SJCRH30 (cell line): Measurements from ENCODE around the gene PPP1R10. TPM values are rescaled to one million over a fixed set of nuclear protein-coding genes. Genes with fewer than 3 reads are reported as not detected.
"Not testable (repeated sequence)": the region's sequence is repeated elsewhere in the genome, so short reads cannot be mapped to it uniquely, and the experiment has no call there.

ENCODE experiments used
- DNase-seq, 2 experiments: peaks; one replicate each; pipeline ENCODE4 v3.0.0-alpha.2; 2015 to 2020
- H3K27ac ChIP-seq: fragments of 250-450 bp; sonication (Bioruptor Pico); 2 replicates; pipeline ENCODE4 v1.5.1; 2020; ENCODE audit warnings: mild to moderate bottlenecking, moderate library complexity
- H3K27me3 ChIP-seq: fragments of 250-450 bp; sonication (Bioruptor Pico); 2 replicates; pipeline ENCODE4 v1.5.1; 2020; ENCODE audit warnings: mild to moderate bottlenecking, moderate library complexity
- H3K36me3 ChIP-seq: fragments of 250-450 bp; sonication (Bioruptor Pico); 2 replicates; pipeline ENCODE4 v1.5.1; 2020; ENCODE audit warnings: mild to moderate bottlenecking, moderate library complexity
- H3K4me1 ChIP-seq: fragments of 250-450 bp; sonication (Bioruptor Pico); 2 replicates; pipeline ENCODE4 v1.5.1; 2020; ENCODE audit warnings: mild to moderate bottlenecking, moderate library complexity
- H3K4me3 ChIP-seq: fragments of 250-450 bp; sonication (Bioruptor Pico); 2 replicates; pipeline ENCODE4 v1.5.1; 2020; ENCODE audit warnings: mild to moderate bottlenecking, moderate library complexity
- H3K9me3 ChIP-seq: fragments of 250-450 bp; sonication (Bioruptor Pico); replicated peaks from 2 replicates; pipeline ENCODE4 v1.5.1; 2020; ENCODE audit warnings: mild to moderate bottlenecking, moderate library complexity
- total RNA-seq: library from RNA; depleted of rRNA; stranded (reverse); fragments of >200 nt; shearing (Covaris generic); gene quantifications from 2 replicates; pipeline ENCODE4 v1.2.3, GENCODE V29; 2014

The PPP1R10 gene
- total RNA-seq, 1 experiment from 2014 or later: 120 TPM

- not testable (repeated sequence) for H3K9me3 ChIP-seq, H3K27ac ChIP-seq, H3K27me3 ChIP-seq, H3K4me3 ChIP-seq, H3K4me1 ChIP-seq
- H3K36me3 ChIP-seq: peaks cover 46% of the 10 kb centered on the region
- peak; percentile 75 to 88 for DNase-seq
These were observed 19.5 kb downstream of the PPP1R10 start for GRCh38 chr6:30597315-30598144.

DNA sequence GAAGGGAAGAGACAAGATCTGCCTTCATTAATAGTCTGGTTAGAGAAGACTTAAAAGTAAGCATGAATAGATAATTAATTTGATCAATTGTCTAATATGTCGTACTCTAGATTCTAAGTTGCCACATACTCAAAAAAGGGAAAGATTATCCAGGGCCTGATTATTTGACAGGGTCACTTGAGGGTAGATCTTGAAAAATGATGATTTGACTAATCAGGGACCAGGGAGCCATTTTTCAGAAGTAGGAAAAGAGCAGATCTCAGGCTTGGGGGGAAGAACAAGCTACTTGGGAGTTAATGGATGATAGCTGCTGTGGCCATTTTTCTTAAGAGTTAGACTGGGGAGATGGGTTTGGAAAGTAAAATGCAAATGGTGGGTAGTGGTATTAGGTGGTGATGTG, 24.8 kb downstream of the PPP1R10 start:
- DNase-seq: no peak
- H3K9me3 ChIP-seq: no peaks in the 10 kb centered on the region
- no peaks in the 10 kb centered on the region for H3K27me3 ChIP-seq
- peaks cover 62% of the 10 kb centered on the region for H3K36me3 ChIP-seq
- no peak overlapping the region for H3K4me3 ChIP-seq
- H3K27ac ChIP-seq: no peak overlapping the region
- no peaks in the 10 kb centered on the region; the same call in 1 of the 2 replicates for H3K4me1 ChIP-seq

DNA sequence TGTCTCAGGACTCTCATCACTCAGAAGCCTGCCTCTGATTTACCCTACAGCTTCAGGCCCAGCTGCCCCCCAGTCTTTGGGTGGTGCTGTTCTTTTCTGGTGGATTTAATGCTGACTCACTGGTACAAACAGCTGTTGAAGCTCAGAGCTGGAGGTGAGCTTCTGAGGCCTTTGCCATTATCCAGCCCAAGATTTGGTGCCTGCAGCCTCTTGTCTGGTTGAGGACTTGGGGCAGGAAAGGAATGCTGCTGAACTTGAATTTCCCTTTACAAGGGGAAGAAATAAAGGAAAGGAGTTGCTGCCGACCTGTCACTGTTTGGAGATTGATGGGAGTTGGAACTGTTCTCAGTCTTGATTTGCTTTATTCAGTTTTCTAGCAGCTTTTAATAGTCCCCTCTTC, 26.0 kb downstream of the PPP1R10 start:
- Histone ChIP-seq H3K27me3 (no peaks in the 10 kb centered on the region), H3K36me3 (peaks cover 73% of the 10 kb centered on the region), H3K4me3 (no peak overlapping the region), H3K4me1 (no peaks in the 10 kb centered on the region; the same call in 1 of the 2 replicates), H3K9me3 (no peaks in the 10 kb centered on the region), H3K27ac (peak overlapping the region; percentile 25)
- DNase-seq: peak; percentile 52 to 62

- Histone ChIP-seq H3K4me3 (no peak overlapping the region), H3K36me3 (peaks cover 78% of the 10 kb centered on the region), H3K27ac (peak overlapping the region; percentile 25), H3K4me1 (no peaks in the 10 kb centered on the region; the same call in 1 of the 2 replicates), H3K27me3 (no peaks in the 10 kb centered on the region), H3K9me3 (no peaks in the 10 kb centered on the region)
- no peak for DNase-seq
These were observed 26.5 kb downstream of the PPP1R10 start for GRCh38 chr6:30590509-30590908.

- Histone ChIP-seq H3K36me3 (peaks cover 84% of the 10 kb centered on the region), H3K9me3 (no peaks in the 10 kb centered on the region), H3K27me3 (no peaks in the 10 kb centered on the region), H3K4me1 (no peaks in the 10 kb centered on the region; the same call in 1 of the 2 replicates), H3K4me3 (no peak overlapping the region), H3K27ac (no peak overlapping the region)
- no peak for DNase-seq
These were observed 27.2 kb downstream of the PPP1R10 start for GRCh38 chr6:30589754-30590358.

DNA sequence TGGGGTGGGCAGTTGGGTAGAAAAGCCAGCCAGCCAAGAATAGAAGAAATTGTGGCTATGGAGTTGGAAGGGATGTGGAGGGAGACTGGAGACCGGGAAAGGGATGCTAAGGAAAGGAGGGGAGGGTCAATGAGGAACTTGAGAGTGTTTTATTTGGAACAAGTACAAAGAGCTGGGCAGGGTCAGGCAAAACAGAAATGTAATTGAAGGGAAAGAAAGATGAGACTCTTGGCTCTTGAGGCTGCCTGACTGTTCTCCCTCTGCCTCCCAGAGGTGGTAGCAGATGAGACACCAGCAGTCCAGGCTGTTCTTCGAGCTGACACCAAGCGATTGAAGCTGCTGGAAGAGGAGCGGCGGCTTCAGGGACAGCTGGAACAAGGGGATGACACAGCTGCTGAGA, 33.1 kb downstream of the PPP1R10 start:
- peaks cover 85% of the 10 kb centered on the region for H3K36me3 ChIP-seq
- no peak overlapping the region for H3K4me3 ChIP-seq
- H3K4me1 ChIP-seq: no peaks in the 10 kb centered on the region
- DNase-seq: no peak
- H3K27me3 ChIP-seq: no peaks in the 10 kb centered on the region
- H3K27ac ChIP-seq: no peak overlapping the region
- no peaks in the 10 kb centered on the region for H3K9me3 ChIP-seq

- Histone ChIP-seq H3K27ac (no peak overlapping the region), H3K9me3 (no peaks in the 10 kb centered on the region), H3K36me3 (peaks cover 62% of the 10 kb centered on the region), H3K4me3 (no peak overlapping the region), H3K4me1 (no peaks in the 10 kb centered on the region), H3K27me3 (no peaks in the 10 kb centered on the region)
- DNase-seq: no peak
These were observed 39.0 kb downstream of the PPP1R10 start for GRCh38 chr6:30578051-30578450.

GRCh38 chr6:30573113-30573512, 43.9 kb downstream of the PPP1R10 start:
- no peak overlapping the region for H3K27ac ChIP-seq
- peaks cover 27% of the 10 kb centered on the region for H3K36me3 ChIP-seq
- H3K27me3 ChIP-seq: no peaks in the 10 kb centered on the region
- no peak overlapping the region for H3K4me3 ChIP-seq
- H3K4me1 ChIP-seq: peaks cover 3% of the 10 kb centered on the region; the same call in 1 of the 2 replicates
- no peak for DNase-seq
- no peaks in the 10 kb centered on the region for H3K9me3 ChIP-seq

DNA sequence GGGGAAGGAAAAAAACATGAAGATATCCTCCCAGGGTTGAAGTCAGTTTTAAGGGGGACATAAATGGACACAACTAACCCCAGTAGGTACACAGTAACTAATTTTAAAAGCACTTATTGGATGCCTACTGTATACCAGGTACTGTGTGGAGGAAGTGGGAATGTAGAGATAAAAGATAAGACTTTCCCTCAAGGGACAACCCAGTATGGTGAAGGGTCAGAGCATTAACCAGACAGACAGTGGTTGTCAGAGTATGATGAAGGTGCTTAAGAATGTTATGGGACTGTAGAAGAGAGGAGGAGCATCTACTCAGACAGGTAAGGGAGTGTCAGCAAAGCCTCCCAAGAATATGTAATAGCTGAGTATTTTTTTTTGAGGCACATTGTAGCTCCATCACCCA, 44.9 kb downstream of the PPP1R10 start:
- Histone ChIP-seq H3K4me3 (peak overlapping the region; percentile 95), H3K36me3 (peaks cover 18% of the 10 kb centered on the region), H3K9me3 (no peaks in the 10 kb centered on the region), H3K27ac (no peak overlapping the region), H3K27me3 (no peaks in the 10 kb centered on the region), H3K4me1 (peaks cover 3% of the 10 kb centered on the region; the same call in 1 of the 2 replicates)
- DNase-seq: no peak

DNA sequence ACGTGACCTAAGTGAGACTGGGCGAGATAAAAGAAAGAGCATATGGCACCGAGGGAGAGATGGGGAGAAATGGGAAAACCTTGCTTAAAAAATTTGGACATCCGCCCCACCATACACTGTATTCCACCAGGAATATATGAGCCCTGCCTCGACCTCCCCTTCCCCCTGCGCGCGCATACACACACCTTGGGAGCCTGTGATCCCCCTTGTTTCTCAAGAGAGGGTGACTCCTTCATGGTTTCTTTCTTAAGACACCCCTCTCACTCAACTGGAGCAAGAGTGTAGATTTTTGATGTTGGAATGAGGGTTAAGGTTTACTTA, 45.3 kb downstream of the PPP1R10 start:
- Histone ChIP-seq H3K4me1 (peaks cover 3% of the 10 kb centered on the region; the same call in 1 of the 2 replicates), H3K27me3 (no peaks in the 10 kb centered on the region), H3K4me3 (peak overlapping the region; percentile 95), H3K36me3 (peaks cover 13% of the 10 kb centered on the region), H3K9me3 (no peaks in the 10 kb centered on the region), H3K27ac (peak overlapping the region; percentile 86)
- DNase-seq: no peak

GRCh38 chr6:30571075-30571761, 45.8 kb downstream of the PPP1R10 start, which contains the start of gene ABCF1:
TSS of gene ABCF1 (plus strand) at chr6:30571442. CDS start at chr6:30571488, 46 bp downstream.
- Histone ChIP-seq H3K27me3 (no peaks in the 10 kb centered on the region), H3K36me3 (peaks cover 9% of the 10 kb centered on the region), H3K4me3 (peak within 1 kb of the TSS; percentile 95), H3K9me3 (no peaks in the 10 kb centered on the region), H3K4me1 (peaks cover 3% of the 10 kb centered on the region; the same call in 1 of the 2 replicates), H3K27ac (peak within 1 kb of the TSS; percentile 86)
- DNase-seq: peak; percentile 96 to 97

- peak overlapping the region; percentile 95 for H3K4me3 ChIP-seq
- H3K27ac ChIP-seq: no peak overlapping the region; the same call in 1 of the 2 replicates
- H3K9me3 ChIP-seq: no peaks in the 10 kb centered on the region
- peaks cover 9% of the 10 kb centered on the region for H3K36me3 ChIP-seq
- no peaks in the 10 kb centered on the region for H3K27me3 ChIP-seq
- peaks cover 3% of the 10 kb centered on the region; the same call in 1 of the 2 replicates for H3K4me1 ChIP-seq
- DNase-seq: no peak
These were observed 46.3 kb downstream of the PPP1R10 start for GRCh38 chr6:30570740-30571074.

- no peaks in the 10 kb centered on the region for H3K9me3 ChIP-seq
- peak overlapping the region; percentile 95 for H3K4me3 ChIP-seq
- no peak for DNase-seq
- H3K36me3 ChIP-seq: peaks cover 9% of the 10 kb centered on the region; the same call in 1 of the 2 replicates
- no peaks in the 10 kb centered on the region for H3K27me3 ChIP-seq
- peaks cover 3% of the 10 kb centered on the region; the same call in 1 of the 2 replicates for H3K4me1 ChIP-seq
- H3K27ac ChIP-seq: no peak overlapping the region
These were observed 46.8 kb downstream of the PPP1R10 start for GRCh38 chr6:30570263-30570662.

- Histone ChIP-seq H3K36me3 (peaks cover 7% of the 10 kb centered on the region; the same call in 1 of the 2 replicates), H3K27me3 (no peaks in the 10 kb centered on the region), H3K4me1 (peaks cover 3% of the 10 kb centered on the region; the same call in 1 of the 2 replicates), H3K4me3 (no peak overlapping the region), H3K27ac (no peak overlapping the region), H3K9me3 (no peaks in the 10 kb centered on the region)
- no peak for DNase-seq
These were observed 48.8 kb downstream of the PPP1R10 start for GRCh38 chr6:30568245-30568644.

- Histone ChIP-seq H3K36me3 (peaks cover 12% of the 10 kb centered on the region; the same call in 1 of the 2 replicates), H3K27ac (no peak overlapping the region), H3K27me3 (no peaks in the 10 kb centered on the region), H3K4me1 (peaks cover 3% of the 10 kb centered on the region; the same call in 1 of the 2 replicates), H3K4me3 (no peak overlapping the region), H3K9me3 (no peaks in the 10 kb centered on the region)
- DNase-seq: no peak
These were observed 51.3 kb downstream of the PPP1R10 start for GRCh38 chr6:30565772-30566171.
